ENCODE data around the gene FLACC1. TPM values are rescaled to one million over a fixed set of nuclear protein-coding genes. Genes with fewer than 3 reads are reported as not detected.

The FLACC1 gene
- total RNA-seq, 2 experiments from 2014 or later = 4.5 to 4.8 TPM

DNA sequence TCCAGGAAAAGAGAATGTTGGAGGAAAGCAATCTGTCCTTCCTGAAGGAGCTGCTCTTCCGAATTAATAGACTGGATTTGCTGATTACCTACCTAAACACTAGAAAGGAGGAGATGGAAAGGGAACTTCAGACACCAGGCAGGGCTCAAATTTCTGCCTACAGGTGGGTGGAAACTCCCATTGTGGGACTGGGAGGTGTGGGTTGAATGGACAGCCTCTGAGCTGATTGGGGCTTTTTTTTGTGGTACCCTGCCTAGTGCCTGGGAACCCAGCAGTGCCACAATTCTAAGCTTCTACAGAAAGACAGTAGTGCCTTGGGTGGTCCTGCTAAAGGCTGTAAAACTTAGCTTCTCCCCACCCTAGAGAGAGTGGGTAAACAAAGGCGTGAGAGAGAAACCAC lies 90.5 kb downstream of the FLACC1 start:
- intact Hi-C loops (cut with DNase I, micrococcal nuclease) = no loop called here
- ChIA-PET CTCF (interaction anchor here (0.7 to 1.1 kb wide), 3 partner anchors 9 to 198 kb away, joined by 3 read pairs; no protein-coding TSS in a partner anchor), POLR2A (interaction anchor here (0.6 to 1.6 kb wide), 3 partner anchors 11 to 182 kb away, joined by 3 to 6 read pairs (median 3); no protein-coding TSS in a partner anchor)
- Mint-ChIP-seq H3K9me3 (no peaks in the 10 kb centered on the region), H3K36me3 (ENCODE audit: low read depth) (peaks cover 80% of the 10 kb centered on the region), H3K4me1 (ENCODE audit: low read depth) (peaks cover 90% of the 10 kb centered on the region), H3K27me3 (no peaks in the 10 kb centered on the region), H3K27ac (peak overlapping the region; percentile 97), H3K4me3 (peak overlapping the region; percentile 42)
- Histone ChIP-seq H3K4me1 (ENCODE audit: insufficient read depth, low read length) (peaks cover 76% of the 10 kb centered on the region), H3K27ac (ENCODE audit: low read depth in 1 of 2, low read length in 2 of 2) (no peak overlapping the region), H3K36me3 (ENCODE audit: insufficient read depth, low read length) (peaks cover 64% of the 10 kb centered on the region), H3K4me3 (ENCODE audit: low read length) (no peak overlapping the region), H3K27me3 (ENCODE audit: control insufficient read depth in 1 of 2, insufficient read depth in 2 of 2, low read length in 2 of 2) (no peaks in the 10 kb centered on the region), H3K9me3 (ENCODE audit: control insufficient read depth in 1 of 2, insufficient read depth in 1 of 2, low read length in 2 of 2) (no peaks in the 10 kb centered on the region)
- TF ChIP-seq, protein P1, sequence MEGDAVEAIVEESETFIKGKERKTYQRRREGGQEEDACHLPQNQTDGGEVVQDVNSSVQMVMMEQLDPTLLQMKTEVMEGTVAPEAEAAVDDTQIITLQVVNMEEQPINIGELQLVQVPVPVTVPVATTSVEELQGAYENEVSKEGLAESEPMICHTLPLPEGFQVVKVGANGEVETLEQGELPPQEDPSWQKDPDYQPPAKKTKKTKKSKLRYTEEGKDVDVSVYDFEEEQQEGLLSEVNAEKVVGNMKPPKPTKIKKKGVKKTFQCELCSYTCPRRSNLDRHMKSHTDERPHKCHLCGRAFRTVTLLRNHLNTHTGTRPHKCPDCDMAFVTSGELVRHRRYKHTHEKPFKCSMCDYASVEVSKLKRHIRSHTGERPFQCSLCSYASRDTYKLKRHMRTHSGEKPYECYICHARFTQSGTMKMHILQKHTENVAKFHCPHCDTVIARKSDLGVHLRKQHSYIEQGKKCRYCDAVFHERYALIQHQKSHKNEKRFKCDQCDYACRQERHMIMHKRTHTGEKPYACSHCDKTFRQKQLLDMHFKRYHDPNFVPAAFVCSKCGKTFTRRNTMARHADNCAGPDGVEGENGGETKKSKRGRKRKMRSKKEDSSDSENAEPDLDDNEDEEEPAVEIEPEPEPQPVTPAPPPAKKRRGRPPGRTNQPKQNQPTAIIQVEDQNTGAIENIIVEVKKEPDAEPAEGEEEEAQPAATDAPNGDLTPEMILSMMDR (IDR thresholded peaks at IDR 0.05) = no peak
- DNase-seq (peak in 2 of 14 experiments; percentile 34 to 60), ATAC-seq (ENCODE audit: poor library complexity) (no peak)

- no peaks in the 10 kb centered on the region for H3K27me3 ChIP-seq (ENCODE audit: control insufficient read depth in 1 of 2, insufficient read depth in 2 of 2, low read length in 2 of 2)
- ATAC-seq (ENCODE audit: poor library complexity) (no peak), DNase-seq (no peak)
- H3K27ac ChIP-seq (ENCODE audit: low read depth in 1 of 2, low read length in 2 of 2) = peak overlapping the region in 1 of 2 donors; percentile 20
- Mint-ChIP-seq H3K27me3 (no peaks in the 10 kb centered on the region), H3K9me3 (no peaks in the 10 kb centered on the region), H3K4me1 (ENCODE audit: low read depth) (peaks cover 82% of the 10 kb centered on the region), H3K36me3 (ENCODE audit: low read depth) (peaks cover 72% of the 10 kb centered on the region), H3K4me3 (peak overlapping the region; percentile 87), H3K27ac (peak overlapping the region; percentile 97)
- CTCF ChIA-PET = interaction anchor here (1.2 to 9.0 kb wide), 3 partner anchors 13 to 99 kb away, joined by 3 to 86 read pairs (median 5); no protein-coding TSS in a partner anchor
- no peaks in the 10 kb centered on the region for H3K9me3 ChIP-seq (ENCODE audit: control insufficient read depth in 1 of 2, insufficient read depth in 1 of 2, low read length in 2 of 2)
- peak overlapping the region; percentile 24 for H3K4me3 ChIP-seq (ENCODE audit: low read length)
- peaks cover 70% of the 10 kb centered on the region for H3K4me1 ChIP-seq (ENCODE audit: insufficient read depth, low read length)
- intact Hi-C loops (cut with DNase I, micrococcal nuclease) = loop anchor here in 1 of 2 experiments (5.0 kb wide), 1 partner anchor 188 kb away; the partner anchor contains the start of genes STRADB and TRAK2
- H3K36me3 ChIP-seq (ENCODE audit: insufficient read depth, low read length) = peaks cover 44% of the 10 kb centered on the region
- TF ChIP-seq, protein P1 (IDR thresholded peaks at IDR 0.05) = no peak
- POLR2A ChIA-PET = interaction anchor here (0.8 to 5.4 kb wide), 8 partner anchors 12 to 82 kb away, joined by 3 to 38 read pairs (median 4); partner anchors contain the start of gene CASP10
These were observed 92.5 kb downstream of the FLACC1 start for GRCh38 chr2:201264472-201265173.

- DNase-seq (peak in 4 of 14 experiments; percentile 27 to 63 (median 32)), ATAC-seq (ENCODE audit: poor library complexity) (peak; percentile 11)
- TF ChIP-seq, protein P1 (IDR thresholded peaks at IDR 0.05) = no peak
- Histone ChIP-seq H3K4me1 (ENCODE audit: insufficient read depth, low read length) (peaks cover 69% of the 10 kb centered on the region), H3K4me3 (ENCODE audit: low read length) (peak overlapping the region; percentile 87), H3K27me3 (ENCODE audit: control insufficient read depth in 1 of 2, insufficient read depth in 2 of 2, low read length in 2 of 2) (no peaks in the 10 kb centered on the region), H3K36me3 (ENCODE audit: insufficient read depth, low read length) (peaks cover 35% of the 10 kb centered on the region), H3K9me3 (ENCODE audit: control insufficient read depth in 1 of 2, insufficient read depth in 1 of 2, low read length in 2 of 2) (no peaks in the 10 kb centered on the region), H3K27ac (ENCODE audit: low read depth in 1 of 2, low read length in 2 of 2) (peak overlapping the region in 1 of 2 donors; percentile 20)
- intact Hi-C loops (cut with DNase I, micrococcal nuclease) = loop anchor here (2.0 to 5.0 kb wide), 2 partner anchors 15 to 189 kb away; partner anchors contain the start of genes STRADB (in 1 of the 2) and TRAK2 (in 1 of the 2)
- H3K27ac Mint-ChIP-seq = peak overlapping the region; percentile 97
- ChIA-PET CTCF (interaction anchor here (1.2 to 9.0 kb wide), 3 partner anchors 14 to 100 kb away, joined by 3 to 86 read pairs (median 5); no protein-coding TSS in a partner anchor), POLR2A (interaction anchor here (0.8 to 5.4 kb wide), 11 partner anchors 11 to 86 kb away, joined by 3 to 38 read pairs (median 4); partner anchors contain the start of gene CASP10)
- H3K4me1 Mint-ChIP-seq (ENCODE audit: low read depth) = peaks cover 75% of the 10 kb centered on the region
- peak overlapping the region; percentile 87 for H3K4me3 Mint-ChIP-seq
- no peaks in the 10 kb centered on the region for H3K9me3 Mint-ChIP-seq
- no peaks in the 10 kb centered on the region for H3K27me3 Mint-ChIP-seq
- H3K36me3 Mint-ChIP-seq (ENCODE audit: low read depth) = peaks cover 64% of the 10 kb centered on the region
These were observed 93.4 kb downstream of the FLACC1 start for GRCh38 chr2:201263779-201264178.
